ENCODE data around the gene RBFOX2. TPM values are rescaled to one million over a fixed set of nuclear protein-coding genes. Genes with fewer than 3 reads are reported as not detected.

Gene RBFOX2
- total and polyA plus RNA-seq, 4 donors = 14.2 to 53.6 (median 25.6) TPM

- no peaks in the 10 kb centered on the region for H3K27me3 ChIP-seq (ENCODE audit: control insufficient read depth in 4 of 4, insufficient read depth in 4 of 4, low read length in 3 of 4)
- H3K4me3 ChIP-seq (ENCODE audit: low read depth in 1 of 3, low read length in 3 of 3) = no peak overlapping the region
- H3K9ac ChIP-seq (ENCODE audit: low read depth in 1 of 2, low read length in 2 of 2) = no peak overlapping the region
- no peaks in the 10 kb centered on the region for H3K9me3 ChIP-seq (ENCODE audit: control insufficient read depth in 4 of 4, low read length in 3 of 4)
- DNase-seq (ENCODE audit: low spot score) = no peak
- WGBS = 72% methylated on average over 7 of the region's 7 CpGs
- peaks cover 0 to 25% (median 9%) of the 10 kb centered on the region in 4 donors for H3K4me1 ChIP-seq (ENCODE audit: control insufficient read depth in 4 of 4, insufficient read depth in 4 of 4, low read length in 3 of 4)
- no peak overlapping the region for H3K27ac ChIP-seq (ENCODE audit: low read depth in 1 of 2, low read length in 2 of 2)
- no peaks in the 10 kb centered on the region for H3K36me3 ChIP-seq (ENCODE audit: control insufficient read depth in 4 of 4, insufficient read depth in 3 of 4, low read depth in 1 of 4, low read length in 3 of 4)
- no peak for TF ChIP-seq ATF3 (IDR thresholded peaks at IDR 0.05)
- no peak for TF ChIP-seq CTCF (IDR thresholded peaks at IDR 0.05; ENCODE audit: low read depth, low read length, missing input control)
- no peak for TF ChIP-seq ZBTB33 (IDR thresholded peaks at IDR 0.05)
- no peak for TF ChIP-seq HNF4G (IDR thresholded peaks at IDR 0.05)
- no peak for TF ChIP-seq REST (IDR thresholded peaks at IDR 0.05)
- TF ChIP-seq FOXA2 (IDR thresholded peaks at IDR 0.05) = no peak
- no peak for TF ChIP-seq HNF4A (conservative IDR thresholded peaks at IDR 0.05)
- no peak for TF ChIP-seq NR2F2 (IDR thresholded peaks at IDR 0.05)
- no peak for TF ChIP-seq RXRA (IDR thresholded peaks at IDR 0.05)
- no peak for TF ChIP-seq MAX (IDR thresholded peaks at IDR 0.05)
- TF ChIP-seq FOXA1 (IDR thresholded peaks at IDR 0.05) = no peak
- TF ChIP-seq GABPA (IDR thresholded peaks at IDR 0.05 in 1 of 2, conservative IDR thresholded peaks at IDR 0.05 in 1 of 2) = no peak
- no peak for TF ChIP-seq JUND (IDR thresholded peaks at IDR 0.05)
- TF ChIP-seq RAD21 (IDR thresholded peaks at IDR 0.05) = no peak
- no peak for TF ChIP-seq YY1 (IDR thresholded peaks at IDR 0.05)
- no peak for TF ChIP-seq SP1 (IDR thresholded peaks at IDR 0.05)
- TF ChIP-seq TAF1 (conservative IDR thresholded peaks at IDR 0.05) = no peak
- TF ChIP-seq EGR1 (IDR thresholded peaks at IDR 0.05; ENCODE audit: low read depth in 2 of 2) = no peak
Measured at GRCh38 chr22:36002084-36002483, 26.5 kb downstream of the RBFOX2 start.
